CMK (cell line): ENCODE data around the gene MC1R.
"Not testable (repeated sequence)": the region's sequence is repeated elsewhere in the genome, so short reads cannot be mapped to it uniquely, and the experiment has no call there.

ENCODE experiments used
- DNase-seq: peaks from one replicate; pipeline ENCODE4 v3.0.0-alpha.2; 2010; ENCODE audit warnings: low read depth

MC1R gene

DNA sequence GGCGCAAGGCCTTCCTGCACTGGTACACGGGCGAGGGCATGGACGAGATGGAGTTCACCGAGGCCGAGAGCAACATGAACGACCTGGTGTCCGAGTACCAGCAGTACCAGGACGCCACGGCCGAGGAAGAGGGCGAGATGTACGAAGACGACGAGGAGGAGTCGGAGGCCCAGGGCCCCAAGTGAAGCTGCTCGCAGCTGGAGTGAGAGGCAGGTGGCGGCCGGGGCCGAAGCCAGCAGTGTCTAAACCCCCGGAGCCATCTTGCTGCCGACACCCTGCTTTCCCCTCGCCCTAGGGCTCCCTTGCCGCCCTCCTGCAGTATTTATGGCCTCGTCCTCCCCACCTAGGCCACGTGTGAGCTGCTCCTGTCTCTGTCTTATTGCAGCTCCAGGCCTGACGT, 17.0 kb downstream of the MC1R start:
- not testable (repeated sequence) for DNase-seq

DNA sequence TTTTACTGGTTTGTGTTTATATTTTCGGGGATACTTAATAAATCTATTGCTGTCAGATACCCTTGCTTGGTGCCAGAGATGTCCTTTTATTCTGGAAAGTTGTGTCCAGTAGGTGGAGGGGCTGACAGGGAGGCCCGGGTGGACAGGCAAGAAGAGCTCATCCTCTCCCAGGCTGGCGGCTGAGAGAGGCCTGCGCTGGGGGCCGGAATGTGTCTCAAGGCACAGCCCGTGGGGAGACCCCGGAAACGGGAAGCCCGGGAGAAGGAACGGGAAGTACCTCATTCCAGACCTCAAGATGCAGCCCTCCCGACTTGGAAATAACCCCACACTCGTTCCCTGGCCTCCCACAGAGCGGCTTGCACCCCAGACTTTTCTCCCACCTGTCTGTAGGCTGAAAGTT, 17.4 kb downstream of the MC1R start:
- DNase-seq, result no peak

DNA sequence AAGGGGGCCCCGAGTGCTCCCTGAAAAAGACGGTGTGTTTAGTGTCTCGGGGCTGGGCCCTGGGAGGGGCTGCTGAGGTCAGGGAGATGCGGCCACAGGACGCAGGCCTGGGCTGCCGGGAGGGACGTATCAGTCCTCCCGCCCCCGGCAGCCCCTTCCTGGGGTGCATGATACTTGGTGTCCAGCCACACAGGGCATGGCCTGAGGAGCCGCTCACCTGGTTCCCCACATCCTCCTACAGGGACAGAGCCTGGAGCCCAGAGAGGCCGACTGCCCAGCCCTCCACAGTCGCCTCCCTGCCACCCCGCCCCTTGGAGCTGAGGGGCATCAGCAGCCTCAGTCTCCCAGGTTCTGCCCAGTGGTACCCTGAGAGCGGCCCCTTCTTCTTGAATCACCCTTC, 17.8 kb downstream of the MC1R start:
- DNase-seq, result no peak

DNA sequence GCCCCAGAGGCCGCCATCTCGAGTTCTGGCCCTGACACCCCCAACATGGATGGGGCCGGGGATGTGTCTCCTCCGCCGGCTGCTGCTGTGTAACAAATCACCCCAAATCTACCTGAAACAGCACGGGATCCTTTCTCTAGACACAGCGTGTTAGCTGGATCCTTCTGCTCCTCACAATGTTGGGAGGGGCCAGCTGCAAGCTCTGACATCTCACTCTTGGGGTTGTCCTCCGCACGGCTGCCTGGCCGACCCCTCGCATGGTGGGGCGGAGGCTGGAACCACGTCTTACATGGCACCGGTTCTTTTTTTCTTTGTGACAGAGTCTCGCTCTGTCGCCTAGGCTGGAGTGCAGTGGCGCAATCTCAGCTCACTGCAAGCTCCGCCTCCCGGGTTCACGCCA, 18.3 kb downstream of the MC1R start:
- DNase-seq, result no peak

DNA sequence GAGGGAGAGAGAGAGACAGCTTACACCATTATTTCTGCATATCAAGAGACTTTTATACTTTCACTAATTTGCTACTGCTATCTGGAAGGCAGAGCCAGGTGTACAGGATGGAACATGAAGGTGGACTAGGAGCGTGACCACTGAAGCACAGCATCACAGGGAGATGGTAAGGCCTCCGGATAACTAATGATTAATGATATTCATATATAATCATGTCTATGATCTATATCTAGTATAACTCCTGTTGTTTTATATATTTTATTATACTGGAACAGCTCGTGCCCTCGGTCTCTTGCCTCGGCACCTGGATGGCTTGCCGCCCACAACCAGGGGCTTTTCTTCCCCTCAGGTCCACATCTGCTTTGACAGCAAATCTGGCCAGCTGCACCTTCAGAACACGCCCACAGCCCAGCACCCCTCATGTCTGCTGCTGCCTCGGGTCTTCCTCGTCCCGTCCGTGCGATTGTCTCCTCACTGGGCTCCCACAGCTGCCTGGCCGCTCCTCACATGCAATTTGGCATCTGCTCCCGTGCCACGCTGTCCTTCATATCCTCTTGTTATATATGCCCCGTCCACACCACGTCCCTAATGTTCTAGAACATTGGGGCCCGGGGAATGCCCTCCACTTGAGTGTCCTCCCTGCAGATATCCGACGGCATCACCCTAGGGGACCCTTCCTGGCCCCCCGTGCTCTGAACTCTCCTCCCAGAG, 19.7 kb downstream of the MC1R start:
- no peak for DNase-seq

DNA sequence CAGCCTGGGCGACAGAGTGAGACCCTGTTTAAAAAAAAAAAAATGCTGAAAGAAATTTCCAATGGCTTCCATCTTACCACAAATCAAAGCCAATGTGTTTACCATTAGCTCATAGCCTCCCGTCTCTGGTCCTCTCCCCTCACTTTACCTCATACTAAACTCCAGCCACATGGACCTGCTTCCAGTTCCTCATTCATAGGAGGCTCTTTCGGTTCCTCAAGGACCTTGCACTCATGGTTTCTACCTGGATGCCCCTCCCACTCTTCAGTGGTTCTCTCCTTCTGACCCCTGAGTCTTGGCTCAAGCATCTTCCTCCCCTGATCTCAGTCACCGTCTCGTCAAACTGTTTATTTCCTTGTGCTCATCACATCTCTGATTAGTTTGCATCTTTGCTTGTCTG, 26.1 kb downstream of the MC1R start:
- no peak for DNase-seq

DNA sequence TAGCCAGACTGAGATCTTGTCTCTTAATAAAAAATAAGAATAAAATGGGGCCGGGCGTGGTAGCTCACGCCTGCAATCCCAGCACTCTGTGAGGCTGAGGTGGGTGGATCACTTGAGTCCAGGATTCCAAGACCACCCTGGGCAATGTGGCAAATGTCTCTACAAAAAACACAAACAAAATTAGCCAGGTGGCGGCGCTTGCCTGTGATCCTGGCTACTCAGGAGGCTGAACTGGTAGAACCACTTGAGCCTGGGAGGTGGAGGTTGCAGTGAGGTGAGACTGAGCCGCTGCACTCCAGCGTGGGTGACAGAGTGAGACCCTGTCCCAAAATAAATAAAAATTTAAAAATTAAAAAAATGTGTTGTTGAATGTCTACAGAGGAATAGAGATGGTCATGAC, 27.0 kb downstream of the MC1R start:
- no peak for DNase-seq

DNA sequence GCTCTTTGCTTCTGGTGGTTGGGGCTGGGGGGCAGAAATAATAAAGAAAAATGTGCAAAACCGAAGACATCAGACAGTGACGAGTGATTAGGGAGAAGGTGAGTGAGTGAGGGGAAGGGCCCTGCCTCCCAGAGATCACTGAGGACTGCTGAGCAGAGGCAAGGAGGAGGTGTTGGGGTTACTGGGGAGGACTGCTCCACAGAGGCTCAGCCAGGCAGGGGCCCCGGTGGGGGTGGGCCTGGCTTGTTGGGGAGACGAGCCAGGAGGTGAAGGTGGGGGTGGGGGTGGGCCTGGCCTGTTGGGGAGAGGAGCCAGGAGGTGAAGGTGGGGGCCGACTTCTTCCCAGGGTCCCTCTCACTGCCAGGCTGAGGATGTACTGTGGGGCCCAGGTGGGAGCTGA, 27.9 kb downstream of the MC1R start:
- no peak for DNase-seq

DNA sequence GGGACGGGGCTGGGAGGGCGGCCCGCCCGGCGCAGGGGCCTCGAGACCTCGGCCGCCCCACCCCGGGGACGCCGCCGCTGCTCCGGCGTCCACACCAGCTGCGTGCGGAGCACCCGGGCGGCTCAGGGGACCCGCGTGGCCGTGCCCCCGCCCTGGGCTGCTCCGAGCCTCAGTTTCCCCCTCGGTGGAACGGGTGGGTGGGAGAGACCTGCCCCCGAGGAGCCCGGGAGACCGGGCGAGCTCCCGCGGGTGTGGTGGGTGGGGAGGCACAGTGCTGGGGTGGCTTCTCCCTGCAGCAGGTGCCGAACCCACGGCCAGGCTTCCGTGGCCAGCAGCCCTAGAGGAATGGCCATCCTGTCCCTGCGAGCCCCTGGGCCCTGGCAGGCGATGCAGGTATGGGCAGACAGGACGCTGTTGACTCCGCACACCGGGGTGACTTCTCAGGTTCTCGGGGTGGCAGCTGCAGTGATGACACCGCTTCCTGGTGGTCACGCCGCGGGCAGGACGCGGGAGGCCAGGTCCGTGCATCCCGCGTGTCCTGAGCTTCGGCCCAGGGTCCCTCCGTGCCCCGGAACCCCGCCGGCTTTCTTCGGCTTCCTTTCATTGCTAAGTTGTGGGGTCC, 30.6 kb downstream of the MC1R start:
- no peak for DNase-seq

DNA sequence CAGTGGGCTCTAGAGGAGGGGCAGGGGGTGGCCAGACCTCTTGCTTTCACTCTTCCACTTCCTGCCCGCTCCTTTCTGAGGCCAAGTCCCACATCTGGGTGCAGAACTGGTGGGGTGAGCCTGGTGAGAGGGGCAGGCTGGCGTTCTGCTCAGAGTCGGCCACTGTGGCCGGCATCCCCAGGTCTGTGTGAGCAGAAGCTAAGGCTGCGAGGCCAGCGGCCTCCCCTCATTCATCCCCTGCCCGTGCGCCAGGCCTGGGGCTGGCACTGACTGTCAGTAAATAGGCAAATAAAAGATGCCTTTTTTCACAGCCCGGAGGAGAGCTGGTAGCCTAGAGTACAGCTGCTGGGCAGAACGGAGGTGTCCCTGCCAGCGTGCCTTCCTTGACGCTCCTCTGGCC, 31.1 kb downstream of the MC1R start:
- DNase-seq, result no peak

DNA sequence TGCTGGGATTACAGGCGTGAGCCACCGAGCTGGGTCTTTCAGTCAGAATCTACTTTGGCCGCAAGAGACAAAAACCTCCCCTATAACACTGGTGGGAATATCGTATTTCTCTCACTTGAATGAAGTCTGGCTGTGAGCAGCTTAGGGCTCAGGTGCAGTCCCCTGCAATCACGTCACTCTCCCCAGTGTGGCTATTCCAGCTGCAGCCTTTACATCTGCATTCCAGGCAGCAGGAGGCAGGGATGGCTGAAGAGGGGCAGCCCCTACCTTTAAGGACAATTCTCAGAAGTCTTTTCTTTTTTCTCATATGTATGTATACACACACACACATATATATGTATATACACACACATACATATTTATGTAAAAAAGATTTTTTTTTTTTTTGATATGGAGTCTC, 32.8 kb downstream of the MC1R start:
- no peak for DNase-seq

DNA sequence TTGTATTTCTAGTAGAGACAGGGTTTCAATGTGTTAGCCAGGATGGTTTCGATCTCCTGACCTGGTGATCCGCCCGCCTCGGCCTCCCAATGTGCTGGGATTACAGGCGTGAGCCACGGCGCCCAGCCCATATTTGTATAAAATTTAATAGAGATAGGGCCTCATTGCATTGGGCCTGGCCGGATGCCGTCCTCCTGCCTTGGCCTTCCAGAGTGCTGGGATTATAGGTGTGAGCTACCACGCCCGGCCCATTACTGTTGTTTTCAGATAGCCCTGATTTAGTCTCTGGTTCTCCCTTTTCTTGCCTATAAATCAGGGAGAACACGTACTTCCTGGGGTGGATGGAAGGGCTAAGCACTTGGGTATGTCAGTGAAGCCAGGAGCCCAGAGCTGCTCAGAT, 33.4 kb downstream of the MC1R start:
- DNase-seq, result no peak

DNA sequence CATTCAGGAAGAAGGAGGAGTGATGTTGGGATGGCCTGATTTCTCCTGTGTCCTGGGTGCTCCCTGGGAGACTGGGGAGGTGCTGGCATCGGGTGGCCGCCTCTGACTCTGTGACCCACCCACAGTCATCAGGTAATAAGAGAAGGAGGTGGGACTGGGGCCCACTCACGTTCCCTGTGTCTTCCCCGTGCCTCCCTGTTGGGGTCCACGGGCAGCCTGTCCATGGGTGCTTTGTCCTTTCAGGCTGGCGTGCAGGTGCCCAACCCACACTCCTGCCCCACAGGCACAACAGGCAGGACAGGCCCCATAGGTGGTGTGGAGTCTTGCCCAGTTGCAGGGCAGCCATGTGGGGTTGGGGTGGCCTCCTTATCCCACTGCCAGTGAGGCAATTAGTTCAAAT, 33.9 kb downstream of the MC1R start:
- DNase-seq, result no peak

DNA sequence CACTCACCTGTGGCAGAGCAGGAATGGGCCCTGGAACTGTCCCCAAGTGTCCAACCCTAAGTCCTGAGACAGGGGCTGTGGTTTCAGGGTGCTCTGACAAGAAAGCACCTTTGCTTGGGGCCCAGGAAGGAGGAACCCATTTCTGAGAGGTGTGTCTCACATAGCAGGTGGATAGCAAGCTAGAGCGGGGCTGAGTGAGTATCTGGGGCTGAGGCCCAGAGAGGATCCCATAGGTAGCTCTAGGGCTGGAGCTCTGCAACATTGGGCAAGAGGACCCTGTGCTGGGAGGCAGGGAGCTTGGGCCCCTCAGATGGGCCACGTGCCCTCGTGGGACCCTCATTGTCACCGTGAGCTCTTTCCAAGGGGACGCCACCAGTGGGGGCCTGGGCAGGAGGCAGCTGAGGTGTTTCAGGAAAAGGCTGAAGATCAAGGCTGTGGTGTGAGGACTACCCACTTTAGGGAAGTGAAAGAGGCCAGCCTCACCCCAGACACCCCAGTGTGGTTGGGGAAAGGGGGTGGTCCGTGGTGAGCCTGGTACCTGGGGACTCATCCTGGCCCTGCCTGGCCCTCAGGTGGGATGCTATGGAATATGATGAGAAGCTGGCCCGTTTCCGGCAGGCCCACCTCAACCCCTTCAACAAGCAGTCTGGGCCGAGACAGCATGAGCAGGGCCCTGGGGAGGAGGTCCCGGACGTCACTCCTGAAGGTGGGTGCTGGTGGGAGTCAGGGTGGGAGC, 35.2 kb downstream of the MC1R start:
- no peak for DNase-seq

DNA sequence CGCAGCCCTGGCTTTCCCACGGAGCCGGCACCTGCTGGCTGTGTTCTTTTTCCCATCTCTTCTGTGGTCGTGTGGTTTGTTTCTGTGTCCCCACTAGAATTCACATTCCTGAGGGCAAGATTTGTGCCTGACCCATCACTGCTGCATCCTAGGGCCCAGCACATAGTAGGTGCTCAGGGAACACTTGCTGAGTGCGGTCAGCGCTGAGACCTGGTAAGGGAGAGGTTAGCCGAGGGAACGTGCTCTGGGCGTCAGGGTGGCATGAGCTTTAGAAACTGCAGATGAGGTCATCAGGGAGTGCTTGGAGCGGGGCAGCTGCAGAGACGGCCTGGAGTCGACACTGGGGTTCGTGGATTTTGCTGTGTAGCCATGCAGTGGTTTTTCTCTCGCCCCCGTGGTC, 35.8 kb downstream of the MC1R start:
- no peak for DNase-seq

DNA sequence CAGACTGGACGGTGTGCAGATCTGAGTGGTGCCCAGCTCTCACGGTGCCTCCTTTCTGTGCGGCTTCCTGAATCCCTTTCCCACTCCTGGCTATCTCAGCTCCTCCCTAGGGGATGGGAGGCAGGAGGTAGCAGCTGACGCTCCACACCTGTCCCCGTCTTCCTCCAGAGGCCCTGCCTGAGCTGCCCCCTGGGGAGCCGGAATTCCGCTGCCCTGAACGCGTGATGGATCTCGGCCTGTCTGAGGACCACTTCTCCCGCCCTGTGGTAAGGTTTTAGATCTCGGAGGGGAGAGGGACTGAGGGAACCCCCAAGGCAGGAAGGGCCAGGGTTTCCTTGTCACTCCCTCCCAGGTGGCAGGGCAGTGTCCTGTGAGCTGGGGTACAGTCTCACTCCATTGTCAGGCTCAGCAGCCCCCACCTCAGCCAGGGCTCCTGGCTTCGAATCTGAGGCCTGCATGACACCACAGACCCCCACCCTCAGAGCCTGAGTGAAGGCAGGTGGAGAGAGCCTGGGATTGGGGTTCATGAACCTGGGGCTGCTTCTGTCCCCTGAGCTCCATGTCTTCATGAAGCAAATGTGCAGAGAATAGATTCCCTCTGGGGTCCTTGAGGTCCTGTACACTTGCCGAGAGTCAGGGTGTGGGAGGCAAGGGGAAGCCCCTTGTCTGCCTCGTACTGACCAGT, 36.5 kb downstream of the MC1R start:
- no peak for DNase-seq

DNA sequence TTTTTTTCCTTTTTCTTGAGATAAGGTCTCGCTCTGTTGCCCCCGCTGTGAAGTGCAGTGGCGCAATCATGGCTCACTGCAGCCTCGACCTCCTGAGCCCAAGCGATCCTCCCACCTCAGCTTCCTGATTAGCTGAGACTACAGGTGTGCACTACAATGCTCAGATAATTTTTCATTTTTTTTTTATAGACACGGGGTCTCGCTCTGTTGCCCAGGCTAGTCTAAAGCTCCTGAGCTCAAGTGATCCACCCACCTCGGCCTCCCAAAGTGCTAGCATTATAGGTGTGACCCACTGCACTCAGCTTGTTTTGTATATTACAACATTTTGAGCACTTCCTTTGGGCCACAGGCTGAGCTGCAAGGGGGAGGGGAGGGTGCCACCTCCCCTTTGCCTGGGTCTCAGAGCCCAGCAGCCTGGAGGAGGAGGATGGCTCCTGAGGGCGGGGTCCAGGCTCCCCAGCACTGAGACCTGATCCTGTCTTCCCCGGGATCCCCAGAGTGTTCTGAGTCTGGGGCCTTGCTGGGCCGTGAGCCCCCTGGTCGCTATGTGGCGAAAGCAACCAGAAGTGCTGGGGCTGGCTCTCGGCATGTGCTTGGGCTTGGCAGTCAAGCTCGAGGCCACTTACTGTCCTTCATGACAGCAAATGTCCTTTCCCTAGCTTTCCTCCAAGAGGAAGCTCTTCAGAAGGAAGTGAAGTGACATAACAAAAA, 38.0 kb downstream of the MC1R start:
- DNase-seq, result no peak

DNA sequence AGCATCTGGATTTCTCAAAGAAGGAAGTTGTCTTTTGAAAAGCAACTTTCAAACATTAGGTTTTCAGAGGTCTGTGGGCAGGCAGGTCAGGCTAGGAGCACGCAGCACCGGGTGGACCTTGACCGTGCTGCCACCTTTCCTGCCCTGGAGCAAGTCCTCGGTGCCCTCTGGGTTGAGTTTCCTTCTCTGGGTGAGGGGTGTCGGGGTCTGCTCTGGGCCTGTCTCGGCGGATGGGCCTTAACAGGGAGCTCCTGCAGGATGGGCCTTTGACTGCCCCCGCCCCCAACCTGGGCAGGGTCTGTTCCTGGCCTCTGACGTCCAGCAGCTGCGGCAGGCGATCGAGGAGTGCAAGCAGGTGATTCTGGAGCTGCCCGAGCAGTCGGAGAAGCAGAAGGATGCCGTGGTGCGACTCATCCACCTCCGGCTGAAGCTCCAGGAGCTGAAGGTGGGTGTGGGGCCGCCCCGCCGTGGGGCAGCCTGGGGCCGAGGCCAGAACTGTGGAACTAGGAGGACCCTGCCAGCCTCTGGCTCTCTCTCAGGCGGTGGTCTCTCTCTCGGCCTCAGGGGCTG, 38.6 kb downstream of the MC1R start:
- DNase-seq, result no peak

DNA sequence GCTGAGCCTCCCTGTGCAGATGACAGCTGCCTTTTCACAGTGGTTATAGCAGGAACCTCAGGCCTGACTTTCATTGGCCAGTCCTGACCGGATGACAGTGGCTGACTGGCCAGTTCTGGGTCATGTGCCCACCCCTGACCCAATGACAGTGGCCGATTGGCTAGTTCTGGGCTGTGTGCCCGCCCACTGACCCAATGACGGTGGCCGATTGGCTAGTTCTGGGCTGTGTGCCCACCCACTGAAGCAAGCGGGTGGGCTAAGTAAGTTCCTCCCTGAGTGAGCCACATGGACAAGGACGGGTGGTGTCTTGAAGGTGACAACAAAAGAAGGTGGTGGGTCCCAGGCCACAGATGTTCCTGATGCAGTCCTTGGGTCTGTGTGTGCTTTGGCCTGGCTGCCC, 39.4 kb downstream of the MC1R start:
- DNase-seq, result no peak

DNA sequence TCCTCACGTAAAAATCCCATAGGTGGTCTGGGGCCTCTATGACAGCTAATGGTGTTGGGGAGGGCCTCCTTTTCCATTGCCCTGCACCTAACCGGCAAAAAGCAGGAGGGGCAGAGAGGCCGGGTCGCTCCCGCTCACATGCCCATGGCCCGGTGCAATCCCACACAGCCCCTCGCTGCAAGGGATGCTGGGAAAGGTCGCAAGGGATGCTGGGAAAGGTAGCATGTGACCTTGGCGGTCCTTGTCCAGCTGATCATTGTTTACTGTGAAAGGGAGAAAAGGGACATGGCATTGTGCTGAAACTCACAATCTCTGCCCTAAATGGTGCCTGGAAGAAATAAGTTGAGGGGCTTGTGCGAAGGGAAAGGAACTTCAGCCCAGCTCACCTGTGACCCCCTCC, 39.9 kb downstream of the MC1R start:
- DNase-seq, result no peak

DNA sequence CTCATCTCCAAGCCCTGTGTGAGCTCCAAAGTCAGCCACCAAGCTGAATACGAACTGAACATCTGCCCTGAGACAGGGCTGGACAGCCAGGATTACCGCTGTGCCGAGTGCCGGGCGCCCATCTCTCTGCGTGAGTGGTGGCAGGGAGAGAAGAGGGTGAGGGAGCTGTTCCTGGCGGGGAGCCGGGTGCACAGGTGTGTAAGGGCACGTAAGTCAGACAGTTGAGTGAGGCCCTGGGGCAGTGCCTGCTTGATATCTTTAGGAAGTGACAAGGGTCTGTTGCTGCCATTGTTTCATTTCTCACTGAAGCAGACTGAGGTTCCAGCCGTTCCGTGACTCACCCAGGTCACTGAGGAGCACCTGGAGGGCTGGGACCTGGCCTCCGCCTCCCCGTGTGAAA, 42.3 kb downstream of the MC1R start:
- DNase-seq, result no peak

DNA sequence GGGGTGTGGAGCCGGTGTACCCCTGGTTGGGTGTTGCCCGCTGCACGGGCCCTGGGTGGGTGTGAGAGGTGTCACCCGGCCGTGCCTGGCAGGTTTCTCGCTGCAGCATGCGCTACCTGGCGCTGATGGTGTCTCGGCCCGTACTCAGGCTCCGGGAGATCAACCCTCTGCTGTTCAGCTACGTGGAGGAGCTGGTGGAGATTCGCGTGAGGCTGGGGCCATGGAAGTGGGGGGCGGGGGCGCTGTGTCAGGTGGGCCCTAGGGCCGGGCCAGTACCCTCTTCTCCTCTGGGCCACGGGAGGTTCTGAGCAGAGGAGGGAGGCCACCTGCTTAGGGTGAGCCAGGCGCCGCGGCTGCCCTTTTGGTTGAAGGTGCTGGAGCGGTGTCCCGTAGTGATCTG, 43.3 kb downstream of the MC1R start:
- no peak for DNase-seq
